HG03575 (cell line): ENCODE data around the gene TOM1L2.

Experiments used
- ATAC-seq: cut with Tn5 transposase; IDR thresholded peaks from one replicate; pipeline ENCODE4 v1.9.1; 2021; ENCODE audit not compliant: unreplicated experiment, insufficient number of reproducible peaks, low FRiP score; ENCODE audit errors: extremely low read depth

The TOM1L2 gene

GRCh38 chr17:17870247-17870646, 102.0 kb downstream of the TOM1L2 start:
- no peak for ATAC-seq

GRCh38 chr17:17868641-17869522, 103.3 kb downstream of the TOM1L2 start:
- ATAC-seq, result no peak

- ATAC-seq, result no peak
Measured at GRCh38 chr17:17866897-17867296, 105.3 kb downstream of the TOM1L2 start.

GRCh38 chr17:17866425-17866824, 105.8 kb downstream of the TOM1L2 start:
- no peak for ATAC-seq

- no peak for ATAC-seq
Measured at GRCh38 chr17:17865035-17865434, 107.2 kb downstream of the TOM1L2 start.

- no peak for ATAC-seq
Measured at GRCh38 chr17:17860766-17861107, 111.5 kb downstream of the TOM1L2 start.

- ATAC-seq, result no peak
Measured at GRCh38 chr17:17859909-17860765, 112.1 kb downstream of the TOM1L2 start.

GRCh38 chr17:17857496-17857895, 114.7 kb downstream of the TOM1L2 start:
- ATAC-seq, result no peak

- no peak for ATAC-seq
Measured at GRCh38 chr17:17856386-17856785, 115.8 kb downstream of the TOM1L2 start.

- ATAC-seq, result no peak
Measured at GRCh38 chr17:17855976-17856375, 116.2 kb downstream of the TOM1L2 start.

- ATAC-seq, result no peak
Measured at GRCh38 chr17:17853811-17854447, 118.3 kb downstream of the TOM1L2 start.

- no peak for ATAC-seq
Measured at GRCh38 chr17:17852930-17853329, 119.3 kb downstream of the TOM1L2 start.

- no peak for ATAC-seq
Measured at GRCh38 chr17:17851103-17852002, 120.8 kb downstream of the TOM1L2 start.

- ATAC-seq, result no peak
Measured at GRCh38 chr17:17849845-17850373, 122.3 kb downstream of the TOM1L2 start.

- no peak for ATAC-seq
Measured at GRCh38 chr17:17849147-17849820, 122.9 kb downstream of the TOM1L2 start.

GRCh38 chr17:17848311-17849082, 123.7 kb downstream of the TOM1L2 start:
- no peak for ATAC-seq

- no peak for ATAC-seq
Measured at GRCh38 chr17:17847726-17848125, 124.5 kb downstream of the TOM1L2 start.
